HepG2 (cell line): ENCODE results near the gene SKIDA1. TPM values are rescaled to one million over a fixed set of nuclear protein-coding genes. Genes with fewer than 3 reads are reported as not detected.

Experiments
- ARNTL ChIP-seq: sonication (generic); formaldehyde crosslinking; IDR thresholded peaks from 2 replicates; pipeline ENCODE4 v1.4.0; 2020; ENCODE audit warnings: mild to moderate bottlenecking, missing genetic modification reagents
- DMAP1 ChIP-seq: IDR thresholded peaks from 2 replicates; pipeline ENCODE4 v1.6.1; 2016
- ELF3 ChIP-seq: IDR thresholded peaks from 2 replicates; pipeline ENCODE4 v1.6.1; 2016; ENCODE audit warnings: missing genetic modification reagents, missing compliant biosample characterization
- MAFF ChIP-seq: IDR thresholded peaks from 2 replicates; pipeline ENCODE4 v1.6.1; 2011; ENCODE audit warnings: low read depth, low read length, improper control_type of control experiment
- MAZ ChIP-seq, 2 experiments: sonication (generic) in 1 of 2; formaldehyde crosslinking in 1 of 2; IDR thresholded peaks; 2 replicates each; pipeline versions ENCODE4 v1.5.0 to v1.6.1; 2012 to 2020; ENCODE audit warnings: low read depth in 2 of 2, mild to moderate bottlenecking in 2 of 2, borderline replicate concordance in 1 of 2, improper control_type of control experiment in 1 of 2, low read length in 1 of 2, missing genetic modification reagents in 1 of 2, moderate library complexity in 1 of 2
- RBM22 ChIP-seq: fragments of 200-400 bp; formaldehyde crosslinking; optimal IDR thresholded peaks from 2 replicates; pipeline ENCODE3; 2017; ENCODE audit warnings: mild to moderate bottlenecking, low read length, moderate library complexity
- SSRP1 ChIP-seq: IDR thresholded peaks from 2 replicates; pipeline ENCODE4 v1.6.1; 2016; ENCODE audit warnings: control low read depth
- ZNF501 ChIP-seq: sonication (generic); formaldehyde crosslinking; IDR thresholded peaks from 2 replicates; pipeline ENCODE4 v1.5.1; 2020; ENCODE audit warnings: mild to moderate bottlenecking, moderate library complexity, missing genetic modification reagents
- ZNF713 ChIP-seq: sonication (generic); formaldehyde crosslinking; IDR thresholded peaks from 2 replicates; pipeline ENCODE4 v1.4.0; 2020; ENCODE audit warnings: mild to moderate bottlenecking, missing genetic modification reagents
- ZNF782 ChIP-seq: sonication (generic); formaldehyde crosslinking; IDR thresholded peaks from 2 replicates; pipeline ENCODE4 v1.4.0; 2020; ENCODE audit warnings: missing genetic modification reagents, mild to moderate bottlenecking, borderline replicate concordance
- ZSCAN31 ChIP-seq: sonication (generic); formaldehyde crosslinking; IDR thresholded peaks from 2 replicates; pipeline ENCODE4 v1.5.0; 2020; ENCODE audit warnings: low read depth, mild to moderate bottlenecking, missing genetic modification reagents
- polyA plus RNA-seq, 8 experiments: library from polyadenylated mRNA; depleted of rRNA in 3 of 8; stranded (reverse) in 7 of 8; unstranded in 1 of 8; fragments of >200 nt; fragmentation: Illumina TruSeq in 4 of 8; extraction: Trizol in 4 of 8; gene quantifications; 2 replicates each; pipeline versions ENCODE4 v1.2.1 to v1.2.3, GENCODE V29; 2011 to 2016; ENCODE audit warnings: low read depth in 4 of 8, missing spikeins in 1 of 8, mixed read lengths in 1 of 8; ENCODE audit not compliant: insufficient read depth in 1 of 8
- total RNA-seq, 5 experiments: library from RNA; depleted of rRNA; stranded (reverse); fragments of >200 nt; fragmentation: Illumina TruSeq; extraction: Trizol; gene quantifications; 2 replicates each; pipeline ENCODE4 v1.2.3, GENCODE V29; 2016; ENCODE audit warnings: low read depth in 1 of 5
- TF ChIP-seq, protein P1 (sequence below): IDR thresholded peaks from 2 replicates; pipeline ENCODE4 v1.4.0; 2020; ENCODE audit warnings: mild to moderate bottlenecking, missing genetic modification reagents
- TF ChIP-seq, protein P2 (sequence below): sonication (generic); formaldehyde crosslinking; IDR thresholded peaks from 2 replicates; pipeline ENCODE4 v1.4.0; 2020; ENCODE audit warnings: missing genetic modification reagents
- TF ChIP-seq, protein P3 (sequence below), 2 experiments: sonication (generic) in 1 of 2; formaldehyde crosslinking in 1 of 2; IDR thresholded peaks; 2 replicates each; pipeline versions ENCODE4 v1.6.1 to v1.9.0; 2014 to 2022; ENCODE audit warnings: antibody characterized with exemption in 1 of 2, borderline replicate concordance in 1 of 2, inconsistent platforms in 1 of 2, low read depth in 1 of 2, missing genetic modification reagents in 1 of 2
- TF ChIP-seq, protein P4 (sequence below): sonication (generic); formaldehyde crosslinking; IDR thresholded peaks from 2 replicates; pipeline ENCODE4 v1.4.0; 2020; ENCODE audit warnings: missing genetic modification reagents

SKIDA1 gene
- total and polyA plus RNA-seq, 2 of the 13 experiments (the other 11 are each of a cell fraction or from before 2014, with no cell fraction given) = 0.73 to 1.5 TPM

DNA sequence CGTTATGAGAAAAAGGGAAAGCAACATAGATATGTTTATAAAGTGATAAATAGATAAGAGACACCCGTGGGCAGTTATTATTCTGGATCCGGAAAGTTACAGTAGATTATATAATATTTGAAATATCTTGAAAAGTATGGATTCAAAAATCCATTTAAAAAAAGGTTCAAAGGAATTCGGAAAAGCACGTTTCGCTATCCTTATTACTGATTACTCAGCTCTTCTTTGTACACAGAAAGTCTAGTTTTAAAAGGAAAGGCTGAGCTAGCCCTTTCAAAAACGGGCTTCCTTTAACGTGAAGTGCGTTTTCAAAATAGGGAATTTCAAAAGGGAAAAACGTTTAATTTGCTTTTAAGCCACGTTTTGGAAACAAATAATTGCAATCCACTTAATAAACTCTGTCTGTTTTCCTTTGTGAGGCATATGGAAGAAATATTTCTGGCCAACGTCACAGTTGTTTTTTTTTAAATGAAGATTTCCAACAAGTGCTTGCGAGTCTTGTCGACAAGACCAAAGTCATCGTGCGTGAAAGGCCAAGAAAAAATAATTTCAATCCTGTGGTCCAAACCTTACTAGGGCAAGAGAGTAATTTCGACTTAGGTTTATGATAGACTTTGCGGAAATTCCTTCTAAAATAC is 2.2 kb upstream of the SKIDA1 start (continued):
- TF ChIP-seq, protein P1, sequence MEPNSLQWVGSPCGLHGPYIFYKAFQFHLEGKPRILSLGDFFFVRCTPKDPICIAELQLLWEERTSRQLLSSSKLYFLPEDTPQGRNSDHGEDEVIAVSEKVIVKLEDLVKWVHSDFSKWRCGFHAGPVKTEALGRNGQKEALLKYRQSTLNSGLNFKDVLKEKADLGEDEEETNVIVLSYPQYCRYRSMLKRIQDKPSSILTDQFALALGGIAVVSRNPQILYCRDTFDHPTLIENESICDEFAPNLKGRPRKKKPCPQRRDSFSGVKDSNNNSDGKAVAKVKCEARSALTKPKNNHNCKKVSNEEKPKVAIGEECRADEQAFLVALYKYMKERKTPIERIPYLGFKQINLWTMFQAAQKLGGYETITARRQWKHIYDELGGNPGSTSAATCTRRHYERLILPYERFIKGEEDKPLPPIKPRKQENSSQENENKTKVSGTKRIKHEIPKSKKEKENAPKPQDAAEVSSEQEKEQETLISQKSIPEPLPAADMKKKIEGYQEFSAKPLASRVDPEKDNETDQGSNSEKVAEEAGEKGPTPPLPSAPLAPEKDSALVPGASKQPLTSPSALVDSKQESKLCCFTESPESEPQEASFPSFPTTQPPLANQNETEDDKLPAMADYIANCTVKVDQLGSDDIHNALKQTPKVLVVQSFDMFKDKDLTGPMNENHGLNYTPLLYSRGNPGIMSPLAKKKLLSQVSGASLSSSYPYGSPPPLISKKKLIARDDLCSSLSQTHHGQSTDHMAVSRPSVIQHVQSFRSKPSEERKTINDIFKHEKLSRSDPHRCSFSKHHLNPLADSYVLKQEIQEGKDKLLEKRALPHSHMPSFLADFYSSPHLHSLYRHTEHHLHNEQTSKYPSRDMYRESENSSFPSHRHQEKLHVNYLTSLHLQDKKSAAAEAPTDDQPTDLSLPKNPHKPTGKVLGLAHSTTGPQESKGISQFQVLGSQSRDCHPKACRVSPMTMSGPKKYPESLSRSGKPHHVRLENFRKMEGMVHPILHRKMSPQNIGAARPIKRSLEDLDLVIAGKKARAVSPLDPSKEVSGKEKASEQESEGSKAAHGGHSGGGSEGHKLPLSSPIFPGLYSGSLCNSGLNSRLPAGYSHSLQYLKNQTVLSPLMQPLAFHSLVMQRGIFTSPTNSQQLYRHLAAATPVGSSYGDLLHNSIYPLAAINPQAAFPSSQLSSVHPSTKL = 0 out of 2 replicates have a peak, but pooled peaks have one; percentile 2
- TF ChIP-seq, protein P2, sequence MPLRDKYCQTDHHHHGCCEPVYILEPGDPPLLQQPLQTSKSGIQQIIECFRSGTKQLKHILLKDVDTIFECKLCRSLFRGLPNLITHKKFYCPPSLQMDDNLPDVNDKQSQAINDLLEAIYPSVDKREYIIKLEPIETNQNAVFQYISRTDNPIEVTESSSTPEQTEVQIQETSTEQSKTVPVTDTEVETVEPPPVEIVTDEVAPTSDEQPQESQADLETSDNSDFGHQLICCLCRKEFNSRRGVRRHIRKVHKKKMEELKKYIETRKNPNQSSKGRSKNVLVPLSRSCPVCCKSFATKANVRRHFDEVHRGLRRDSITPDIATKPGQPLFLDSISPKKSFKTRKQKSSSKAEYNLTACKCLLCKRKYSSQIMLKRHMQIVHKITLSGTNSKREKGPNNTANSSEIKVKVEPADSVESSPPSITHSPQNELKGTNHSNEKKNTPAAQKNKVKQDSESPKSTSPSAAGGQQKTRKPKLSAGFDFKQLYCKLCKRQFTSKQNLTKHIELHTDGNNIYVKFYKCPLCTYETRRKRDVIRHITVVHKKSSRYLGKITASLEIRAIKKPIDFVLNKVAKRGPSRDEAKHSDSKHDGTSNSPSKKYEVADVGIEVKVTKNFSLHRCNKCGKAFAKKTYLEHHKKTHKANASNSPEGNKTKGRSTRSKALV (CRISPR knock-in tag) = 0 out of 2 replicates have a peak, but pooled peaks have one; percentile 30
- TF ChIP-seq MAZ (IDR thresholded peaks at IDR 0.05; ENCODE audit: borderline replicate concordance, low read depth, low read length) (no peak), MAZ (CRISPR knock-in tag; IDR thresholded peaks at IDR 0.05; ENCODE audit: low read depth) (no peak), ZNF501 (no peak), ARNTL (CRISPR knock-in tag) (peak; percentile 32; the same call in 1 of the 2 replicates), SSRP1 (CRISPR knock-in tag) (no peak), ZSCAN31 (CRISPR knock-in tag) (no peak), DMAP1 (CRISPR knock-in tag) (0 out of 2 replicates have a peak, but pooled peaks have one; percentile 15), MAFF (peak; percentile 85), ELF3 (CRISPR knock-in tag) (no peak), ZNF782 (CRISPR knock-in tag) (no peak), ZNF713 (CRISPR knock-in tag) (no peak), RBM22 (no peak)
- TF ChIP-seq, protein P3, sequence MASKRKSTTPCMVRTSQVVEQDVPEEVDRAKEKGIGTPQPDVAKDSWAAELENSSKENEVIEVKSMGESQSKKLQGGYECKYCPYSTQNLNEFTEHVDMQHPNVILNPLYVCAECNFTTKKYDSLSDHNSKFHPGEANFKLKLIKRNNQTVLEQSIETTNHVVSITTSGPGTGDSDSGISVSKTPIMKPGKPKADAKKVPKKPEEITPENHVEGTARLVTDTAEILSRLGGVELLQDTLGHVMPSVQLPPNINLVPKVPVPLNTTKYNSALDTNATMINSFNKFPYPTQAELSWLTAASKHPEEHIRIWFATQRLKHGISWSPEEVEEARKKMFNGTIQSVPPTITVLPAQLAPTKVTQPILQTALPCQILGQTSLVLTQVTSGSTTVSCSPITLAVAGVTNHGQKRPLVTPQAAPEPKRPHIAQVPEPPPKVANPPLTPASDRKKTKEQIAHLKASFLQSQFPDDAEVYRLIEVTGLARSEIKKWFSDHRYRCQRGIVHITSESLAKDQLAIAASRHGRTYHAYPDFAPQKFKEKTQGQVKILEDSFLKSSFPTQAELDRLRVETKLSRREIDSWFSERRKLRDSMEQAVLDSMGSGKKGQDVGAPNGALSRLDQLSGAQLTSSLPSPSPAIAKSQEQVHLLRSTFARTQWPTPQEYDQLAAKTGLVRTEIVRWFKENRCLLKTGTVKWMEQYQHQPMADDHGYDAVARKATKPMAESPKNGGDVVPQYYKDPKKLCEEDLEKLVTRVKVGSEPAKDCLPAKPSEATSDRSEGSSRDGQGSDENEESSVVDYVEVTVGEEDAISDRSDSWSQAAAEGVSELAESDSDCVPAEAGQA (IDR thresholded peaks at IDR 0.05; ENCODE audit: low read depth) = no peak
- TF ChIP-seq, protein P3 (CRISPR knock-in tag; IDR thresholded peaks at IDR 0.05; ENCODE audit: borderline replicate concordance) = 0 out of 2 replicates have a peak, but pooled peaks have one; percentile 51
- TF ChIP-seq, protein P4, sequence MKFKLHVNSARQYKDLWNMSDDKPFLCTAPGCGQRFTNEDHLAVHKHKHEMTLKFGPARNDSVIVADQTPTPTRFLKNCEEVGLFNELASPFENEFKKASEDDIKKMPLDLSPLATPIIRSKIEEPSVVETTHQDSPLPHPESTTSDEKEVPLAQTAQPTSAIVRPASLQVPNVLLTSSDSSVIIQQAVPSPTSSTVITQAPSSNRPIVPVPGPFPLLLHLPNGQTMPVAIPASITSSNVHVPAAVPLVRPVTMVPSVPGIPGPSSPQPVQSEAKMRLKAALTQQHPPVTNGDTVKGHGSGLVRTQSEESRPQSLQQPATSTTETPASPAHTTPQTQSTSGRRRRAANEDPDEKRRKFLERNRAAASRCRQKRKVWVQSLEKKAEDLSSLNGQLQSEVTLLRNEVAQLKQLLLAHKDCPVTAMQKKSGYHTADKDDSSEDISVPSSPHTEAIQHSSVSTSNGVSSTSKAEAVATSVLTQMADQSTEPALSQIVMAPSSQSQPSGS (CRISPR knock-in tag) = no peak
